Measurements from ENCODE around the gene CALY. TPM values are rescaled to one million over a fixed set of nuclear protein-coding genes. Genes with fewer than 3 reads are reported as not detected.
"Not testable (repeated sequence)": the region's sequence is repeated elsewhere in the genome, so short reads cannot be mapped to it uniquely, and the experiment has no call there.

CALY gene
- total RNA-seq, 2 experiments from 2014 or later = not detected

DNA sequence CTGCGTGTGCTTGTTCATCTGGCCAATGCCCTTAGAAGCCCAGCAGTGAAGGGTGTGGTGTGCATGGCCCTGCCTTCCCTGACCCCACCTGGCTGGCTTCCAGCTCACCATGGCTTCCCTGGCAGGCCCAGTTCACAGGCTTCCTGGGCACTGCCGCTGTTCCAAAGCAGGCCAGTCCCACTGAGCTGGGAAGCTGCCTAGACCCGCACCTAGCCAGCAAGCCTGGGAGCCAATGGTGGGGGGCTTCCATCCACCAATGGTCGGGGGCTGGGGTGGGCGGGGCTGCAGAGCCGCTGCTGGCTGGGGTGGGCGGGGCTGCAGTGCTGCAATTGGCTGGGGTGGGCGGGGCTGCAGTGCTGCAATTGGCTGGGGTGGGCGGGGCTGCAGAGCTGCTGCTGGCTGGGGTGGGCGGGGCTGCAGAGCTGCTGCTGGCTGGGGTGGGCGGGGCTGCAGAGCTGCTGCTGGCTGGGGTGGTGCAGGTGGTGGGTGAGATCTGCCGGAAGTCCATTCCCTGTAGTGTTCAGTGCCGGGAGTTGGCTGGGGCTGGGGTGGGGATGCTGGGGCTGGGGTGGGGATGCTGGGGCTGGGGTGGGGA, 12.4 kb downstream of the CALY start:
- ChIA-PET CTCF (interaction anchor here (0.8 to 1.6 kb wide), 2 partner anchors 9 to 196 kb away, joined by 3 to 6 read pairs; no protein-coding TSS in a partner anchor), POLR2A (no interaction called here)

DNA sequence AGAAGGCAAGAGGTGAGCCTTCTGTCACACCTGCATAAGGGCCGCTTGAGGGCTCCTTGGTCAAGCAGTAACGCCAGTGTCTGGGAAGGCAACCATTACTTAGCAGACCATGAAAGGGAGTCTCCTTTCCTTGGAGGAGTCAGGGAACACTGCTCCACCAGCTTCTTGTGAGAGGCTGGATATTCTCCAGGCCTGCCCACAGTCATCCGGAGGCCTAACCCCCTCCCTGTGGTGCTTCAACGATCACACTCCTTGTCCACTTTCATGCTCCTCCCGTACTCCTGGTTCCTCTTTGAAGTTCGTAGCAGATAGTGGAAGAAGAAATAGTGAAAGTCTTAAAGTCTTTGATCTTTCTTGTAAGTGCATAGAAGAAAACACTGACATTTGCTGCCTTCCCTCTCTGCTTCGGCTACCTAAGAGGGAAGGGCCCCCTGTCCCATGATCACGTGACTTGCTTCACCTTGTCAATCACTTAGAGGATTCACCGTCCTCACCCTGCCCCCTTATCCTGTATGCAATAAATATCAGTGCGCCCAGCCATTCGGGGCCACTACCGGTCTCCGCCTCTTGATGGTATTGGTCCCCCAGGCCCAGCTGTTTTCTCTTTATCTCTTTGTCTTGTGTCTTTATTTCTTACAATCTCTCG, 14.5 kb downstream of the CALY start:
- POLR2A ChIA-PET = not testable (repeated sequence)
- CTCF ChIA-PET = interaction anchor here (1.4 kb wide), 1 partner anchor 7 kb away, joined by 8 read pairs; no protein-coding TSS in a partner anchor

DNA sequence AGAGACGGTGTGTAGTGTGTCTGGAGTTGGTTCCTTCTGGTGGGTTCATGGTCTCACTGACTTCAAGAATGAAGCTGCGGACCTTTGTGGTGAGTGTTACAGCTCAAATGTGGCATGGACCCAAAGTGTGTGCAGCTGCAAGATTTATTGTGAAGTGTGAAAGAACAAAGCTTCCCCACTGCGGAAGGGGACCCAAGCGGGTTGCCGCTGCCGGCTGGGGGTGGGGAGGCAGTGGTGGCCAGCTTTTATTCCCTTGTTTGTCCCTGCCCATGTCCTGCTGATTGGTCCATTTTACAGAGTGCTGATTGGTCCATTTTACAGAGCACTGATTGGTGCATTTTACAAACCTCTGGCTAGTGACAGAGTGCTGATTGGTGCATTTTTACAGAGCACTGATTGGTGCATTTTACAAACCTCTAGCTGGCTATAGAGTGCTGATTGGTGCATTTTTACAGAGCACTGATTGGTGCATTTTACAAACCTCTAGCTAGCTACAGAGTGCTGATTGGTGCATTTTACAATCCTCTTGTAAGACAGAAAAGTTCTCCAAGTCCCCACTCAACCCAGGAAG, 15.8 kb downstream of the CALY start:
- ChIA-PET POLR2A (interaction anchor here (0.7 kb wide), 1 partner anchor 40 kb away, joined by 5 read pairs; no protein-coding TSS in a partner anchor), CTCF (interaction anchor here (1.1 to 1.4 kb wide), 2 partner anchors 9 to 178 kb away, joined by 3 to 8 read pairs; no protein-coding TSS in a partner anchor)

DNA sequence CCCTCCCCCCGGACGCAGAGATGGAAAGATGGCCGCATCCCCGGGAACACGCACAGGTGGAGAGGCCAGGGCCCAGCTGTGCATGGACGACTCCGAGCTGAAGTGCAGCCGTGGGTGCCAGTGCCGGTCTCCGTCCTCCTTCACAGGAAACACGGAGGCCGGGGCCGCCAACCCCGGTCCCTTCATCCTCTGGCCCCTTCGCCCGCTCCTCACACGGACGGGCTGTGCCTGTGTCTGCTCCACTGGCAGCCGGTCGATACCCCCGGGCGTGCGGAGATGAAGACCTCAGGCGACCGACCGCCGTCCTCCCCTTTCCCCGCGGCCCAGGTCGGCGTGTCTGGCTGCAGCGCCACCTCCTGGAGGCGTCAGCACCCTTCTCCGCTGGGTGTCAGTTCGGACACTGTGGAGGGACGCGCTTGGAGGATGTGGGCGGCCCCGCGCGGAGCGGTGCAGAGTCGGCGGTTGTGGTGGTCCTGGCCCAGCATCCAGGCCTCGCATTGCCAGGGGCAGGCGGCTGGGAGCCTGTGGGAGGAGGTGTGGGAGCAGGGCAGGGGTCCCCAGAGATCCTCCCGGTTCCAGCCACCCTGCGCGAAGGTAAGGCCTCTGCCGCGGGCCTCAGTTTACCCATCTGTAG, 18.1 kb downstream of the CALY start:
- CTCF ChIA-PET = interaction anchor here (0.6 kb wide), 2 partner anchors 11 to 40 kb away, joined by 3 read pairs; no protein-coding TSS in a partner anchor
- POLR2A ChIA-PET = no interaction called here

- ChIA-PET POLR2A (no interaction called here), CTCF (no interaction called here)
Observed at GRCh38 chr10:133316732-133317131, 20.0 kb downstream of the CALY start.

DNA sequence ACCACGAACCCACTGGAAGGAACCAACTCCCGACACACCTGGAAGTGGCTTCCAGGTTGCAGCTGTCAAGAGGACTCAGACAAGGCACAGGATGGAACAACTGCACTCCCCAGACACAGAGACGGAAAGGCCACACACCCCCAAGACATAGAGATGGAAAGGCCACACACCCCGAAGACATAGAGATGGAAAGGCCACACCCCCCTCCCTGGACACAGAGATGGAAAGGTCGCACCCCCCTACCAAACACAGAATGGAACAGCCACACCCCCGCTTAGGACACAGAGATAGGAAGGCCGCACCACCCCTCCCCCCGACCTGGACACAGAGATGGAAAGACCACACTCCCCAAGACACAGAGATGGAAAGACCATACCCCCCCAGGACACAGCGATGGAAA, 20.4 kb downstream of the CALY start:
- ChIA-PET CTCF (interaction anchor here (2.1 kb wide), 1 partner anchor 13 kb away, joined by 11 read pairs; no protein-coding TSS in a partner anchor), POLR2A (no interaction called here)

DNA sequence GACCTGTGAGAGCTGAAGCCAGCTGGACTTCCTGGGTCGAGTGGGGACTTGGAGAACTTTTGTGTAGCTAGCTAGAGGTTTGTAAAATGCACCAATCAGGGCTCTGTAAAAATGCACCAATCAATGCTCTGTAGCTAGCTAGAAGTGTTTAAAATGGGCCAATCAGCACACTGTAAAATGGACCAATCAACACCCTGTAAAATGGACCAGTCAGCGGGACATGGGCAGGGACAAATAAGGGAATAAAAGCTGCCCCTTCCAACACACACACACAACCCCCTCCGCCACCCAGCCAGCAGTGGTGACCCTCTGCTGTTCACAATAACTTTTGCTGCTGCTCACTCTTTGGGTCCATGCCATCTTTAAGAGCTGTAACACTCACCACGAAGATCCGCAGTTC, 20.8 kb downstream of the CALY start:
- ChIA-PET POLR2A (no interaction called here), CTCF (interaction anchor here (2.1 kb wide), 1 partner anchor 14 kb away, joined by 11 read pairs; no protein-coding TSS in a partner anchor)

DNA sequence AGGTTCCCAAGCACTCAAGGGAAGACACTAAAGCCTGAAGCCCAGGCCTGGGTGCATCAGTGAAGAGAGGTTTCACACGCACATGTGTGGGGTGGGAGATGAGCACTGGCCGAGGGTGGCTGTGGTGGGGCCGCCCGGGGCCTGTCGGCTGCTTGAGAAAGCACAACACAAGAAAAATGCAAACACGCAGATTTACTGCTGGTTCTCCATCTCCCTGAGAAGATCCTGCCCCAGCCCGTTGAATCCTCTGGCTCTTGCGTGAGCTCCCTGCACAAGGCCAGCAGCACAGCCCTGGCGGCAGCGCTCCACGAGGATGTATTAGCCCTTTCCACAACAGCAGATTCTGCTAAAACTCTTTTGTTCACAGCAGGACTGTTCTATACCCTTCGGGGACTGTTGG, 21.8 kb downstream of the CALY start:
- CTCF ChIA-PET = interaction anchor here (0.7 to 2.1 kb wide), 4 partner anchors 9 to 30 kb away, joined by 3 to 11 read pairs (median 5); no protein-coding TSS in a partner anchor
- POLR2A ChIA-PET = no interaction called here

- CTCF ChIA-PET = no interaction called here
- POLR2A ChIA-PET = no interaction called here
Observed at GRCh38 chr10:133313192-133313591, 23.5 kb downstream of the CALY start.

GRCh38 chr10:133312769-133313145, 23.9 kb downstream of the CALY start:
- POLR2A ChIA-PET = no interaction called here
- CTCF ChIA-PET = interaction anchor here (0.7 kb wide), 1 partner anchor 16 kb away, joined by 3 read pairs; no protein-coding TSS in a partner anchor

DNA sequence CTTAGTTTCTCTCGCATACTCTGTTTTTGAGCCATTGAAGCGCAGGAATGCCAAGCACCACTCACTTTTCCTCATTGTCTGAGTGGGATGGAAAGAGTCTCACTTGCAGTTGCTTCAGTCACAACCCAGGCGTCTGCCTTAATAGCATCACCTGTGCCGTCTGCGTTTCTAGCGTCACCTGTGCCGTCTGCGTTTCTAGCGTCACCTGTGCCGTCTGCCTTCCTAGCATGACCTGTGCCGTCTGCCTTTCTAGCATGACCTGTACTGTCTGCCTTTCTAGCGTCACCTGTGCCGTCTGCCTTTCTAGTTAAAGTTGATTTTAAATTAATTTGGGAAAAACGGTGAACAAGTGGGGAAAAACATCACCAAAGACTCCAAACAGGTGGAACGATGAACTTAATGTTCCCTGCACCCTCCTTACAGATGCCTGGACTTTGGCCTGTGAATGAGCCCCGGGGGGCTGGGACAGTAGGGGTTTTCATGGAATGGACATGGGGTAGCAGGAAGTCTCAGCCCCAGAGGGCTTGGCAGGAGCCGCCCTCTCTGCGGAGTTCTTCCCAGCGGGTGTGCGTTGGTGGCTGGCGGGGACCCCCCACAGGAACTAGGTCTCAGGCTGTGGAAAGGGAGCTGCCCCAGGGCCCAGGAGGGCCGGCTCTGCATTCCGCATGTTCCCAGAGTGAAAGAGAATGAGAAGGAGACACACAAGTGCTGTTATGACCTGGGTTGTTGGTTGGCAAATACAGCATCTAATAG, 24.5 kb downstream of the CALY start:
- ChIA-PET POLR2A (no interaction called here), CTCF (interaction anchor here (0.7 kb wide), 1 partner anchor 17 kb away, joined by 3 read pairs; no protein-coding TSS in a partner anchor)

DNA sequence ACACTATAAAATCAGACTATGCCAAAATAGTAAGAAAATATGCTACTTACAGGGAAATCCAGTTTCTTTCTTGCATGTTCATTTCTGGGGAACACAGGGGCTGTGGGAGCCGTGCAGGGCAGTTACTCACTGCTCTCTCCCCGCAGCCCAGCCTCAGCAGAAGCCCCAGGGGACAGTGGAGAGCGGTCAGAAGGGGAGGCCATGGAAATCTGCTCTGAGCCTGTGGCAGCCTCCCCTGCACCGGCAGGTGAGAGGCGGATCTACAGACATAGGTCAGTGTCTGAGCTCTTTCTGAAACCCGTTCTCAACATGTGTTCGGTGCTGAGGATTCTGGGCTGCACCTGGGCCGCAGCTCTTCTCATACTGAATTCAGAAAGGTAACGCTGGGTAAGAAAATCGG, 25.1 kb downstream of the CALY start:
- ChIA-PET CTCF (no interaction called here), POLR2A (no interaction called here)

- POLR2A ChIA-PET = no interaction called here
- CTCF ChIA-PET = no interaction called here
Observed at GRCh38 chr10:133310789-133311188, 25.9 kb downstream of the CALY start.

- POLR2A ChIA-PET = no interaction called here
- CTCF ChIA-PET = interaction anchor here (1.4 kb wide), 1 partner anchor 19 kb away, joined by 7 read pairs; no protein-coding TSS in a partner anchor
Observed at GRCh38 chr10:133310399-133310755, 26.3 kb downstream of the CALY start.

- CTCF ChIA-PET = interaction anchor here (1.4 kb wide), 1 partner anchor 20 kb away, joined by 7 read pairs; no protein-coding TSS in a partner anchor
Observed at GRCh38 chr10:133309720-133310398, 26.8 kb downstream of the CALY start.

GRCh38 chr10:133309100-133309719, 27.5 kb downstream of the CALY start:
- ChIA-PET CTCF (interaction anchor here (1.4 kb wide), 1 partner anchor 20 kb away, joined by 7 read pairs; no protein-coding TSS in a partner anchor), POLR2A (no interaction called here)

More at GRCh38 chr10:133309720-133310398, 26.8 kb downstream of the CALY start:
- POLR2A ChIA-PET = no interaction called here

DNA sequence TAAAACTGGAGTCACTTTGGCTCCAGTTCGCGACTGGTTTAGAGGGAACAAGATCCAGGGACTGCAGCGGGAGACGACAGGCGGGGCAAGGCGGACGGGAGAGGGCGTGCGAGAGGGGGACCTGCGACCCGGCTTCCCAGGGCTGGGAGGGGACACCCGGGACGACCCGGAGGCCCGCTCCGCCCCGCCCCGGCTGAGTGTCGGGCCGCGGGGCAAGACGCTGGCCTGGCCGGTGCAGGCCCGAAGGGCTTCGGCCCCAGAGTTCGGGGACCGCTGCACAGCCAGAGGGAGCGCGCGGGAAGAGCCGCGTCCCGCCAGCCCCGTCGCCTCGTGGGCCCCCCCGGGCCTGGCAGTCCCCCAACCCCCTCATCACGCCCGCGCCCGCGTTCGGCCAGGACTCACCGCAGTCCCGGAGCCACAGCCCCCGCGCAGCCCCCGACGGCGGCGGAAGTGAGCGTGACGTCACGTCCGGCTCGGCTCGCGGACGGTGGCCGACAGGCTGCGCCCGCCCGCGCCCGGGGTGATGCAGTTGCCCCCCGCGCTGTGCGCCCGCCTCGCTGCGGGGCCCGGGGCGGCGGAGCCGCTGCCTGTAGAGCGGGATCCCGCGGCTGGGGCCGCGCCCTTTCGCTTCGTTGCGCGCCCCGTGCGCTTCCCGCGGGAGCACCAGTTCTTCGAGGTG, 28.1 kb downstream of the CALY start, which contains the start of the genes TUBGCP2 and ZNF511:
TSS of gene TUBGCP2 (minus strand) at position 452 of the 679 bp plus-strand sequence. CDS start 5,931 bp downstream, outside the sequence.
TSS of gene ZNF511 (plus strand) at position 494 of the 679 bp plus-strand sequence. CDS start at position 524, 30 bp downstream.
- CTCF ChIA-PET = interaction anchor here (0.8 to 2.2 kb wide), 7 partner anchors 20 to 165 kb away, joined by 3 to 8 read pairs (median 3); no protein-coding TSS in a partner anchor
- POLR2A ChIA-PET = interaction anchor here (1.0 to 2.2 kb wide), 2 partner anchors 30 to 46 kb away, joined by 3 to 7 read pairs; no protein-coding TSS in a partner anchor
